PC-3 (cell line): ENCODE data around the gene IL16. TPM values are rescaled to one million over a fixed set of nuclear protein-coding genes. Genes with fewer than 3 reads are reported as not detected.

ENCODE experiments used
- ATAC-seq: fragments of 200-7000 bp; cut with Tn5 transposase; 2 replicates; pipeline ENCODE4 v1.9.1; 2020; ENCODE audit warnings: mild to moderate bottlenecking, moderate library complexity
- BruUV-seq: library from RNA; stranded (reverse); fragments of 400-500 nt; replicated peaks from 2 replicates; lab custom pipeline; 2021; lab: Mats Ljungman, UMichigan
- CTCF ChIA-PET: fragments of 300-600 bp; sonication (Branson Sonifier 250); formaldehyde crosslinking; loops from one replicate; lab custom pipeline; 2022; ENCODE audit warnings: antibody characterized with exemption; lab: Charles Lee
- POLR2A ChIA-PET: fragments of 300-600 bp; sonication (Branson Sonifier 250); formaldehyde crosslinking; loops from one replicate; lab custom pipeline; 2022; ENCODE audit warnings: antibody characterized with exemption; ENCODE audit not compliant: unreplicated experiment; lab: Charles Lee
- DNase-seq: peaks from one replicate; pipeline ENCODE4 v3.0.0-alpha.2; 2015
- H2AFZ ChIP-seq: fragments of 300-600 bp; sonication (generic); 2 replicates; pipeline ENCODE4 v1.6.0; 2016; ENCODE audit warnings: antibody characterized with exemption, low read length
- H3F3A ChIP-seq: fragments of 300-600 bp; sonication (generic); one replicate; pipeline ENCODE4 v1.6.0; 2017; ENCODE audit warnings: antibody characterized with exemption, low read length, control low read depth, mild to moderate bottlenecking; ENCODE audit not compliant: unreplicated experiment
- H3K27ac ChIP-seq: fragments of 300-600 bp; sonication (generic); 2 replicates; pipeline ENCODE4 v1.5.1; 2016; ENCODE audit warnings: mild to moderate bottlenecking, low read length
- H3K27me3 ChIP-seq: fragments of 300-600 bp; sonication (generic); 2 replicates; pipeline ENCODE4 v1.6.1; 2016; ENCODE audit warnings: low read length, mixed read lengths
- H3K36me3 ChIP-seq: fragments of 300-600 bp; sonication (generic); 2 replicates; pipeline ENCODE4 v1.6.1; 2016; ENCODE audit warnings: low read depth, mixed run types, low read length, mixed read lengths
- H3K4me1 ChIP-seq: fragments of 300-600 bp; sonication (generic); 2 replicates; pipeline ENCODE4 v1.5.1; 2016; ENCODE audit warnings: low read length; ENCODE audit not compliant: insufficient read depth
- H3K4me2 ChIP-seq: fragments of 300-600 bp; sonication (generic); 2 replicates; pipeline ENCODE4 v1.6.0; 2016; ENCODE audit warnings: low read length
- H3K4me3 ChIP-seq: fragments of 300-600 bp; sonication (generic); 2 replicates; pipeline ENCODE4 v1.5.1; 2016; ENCODE audit warnings: mild to moderate bottlenecking, low read length, mixed read lengths
- H3K79me2 ChIP-seq: fragments of 300-600 bp; sonication (generic); 2 replicates; pipeline ENCODE4 v1.6.1; 2017; ENCODE audit warnings: low read length, mixed read lengths
- H3K9ac ChIP-seq: fragments of 300-600 bp; sonication (generic); 2 replicates; pipeline ENCODE4 v1.6.0; 2016; ENCODE audit warnings: mild to moderate bottlenecking, low read length
- H3K9me2 ChIP-seq: fragments of 300-600 bp; sonication (generic); replicated peaks from 2 replicates; pipeline ENCODE4 v1.6.1; 2016; ENCODE audit warnings: mixed run types, low read length, mixed read lengths
- H3K9me3 ChIP-seq: fragments of 300-600 bp; sonication (generic); 2 replicates; pipeline ENCODE4 v1.6.1; 2016; ENCODE audit warnings: low read length, mixed read lengths
- H4K20me1 ChIP-seq: fragments of 300-600 bp; sonication (generic); 2 replicates; pipeline ENCODE4 v1.6.1; 2016; ENCODE audit warnings: low read length, mixed read lengths
- CTCF ChIP-seq: fragments of 300-600 bp; sonication (generic); conservative IDR thresholded peaks from 2 replicates; pipeline ENCODE4 v1.5.1; 2017; ENCODE audit warnings: antibody characterized with exemption, low read depth, mild to moderate bottlenecking, low read length
- EZH2 ChIP-seq: fragments of 300-600 bp; sonication (generic); IDR thresholded peaks from one replicate; pipeline ENCODE4 v1.6.1; 2017; ENCODE audit warnings: antibody characterized with exemption, mild to moderate bottlenecking, low read length; ENCODE audit not compliant: unreplicated experiment
- EZH2phosphoT487 ChIP-seq: fragments of 300-600 bp; sonication (generic); IDR thresholded peaks from 2 replicates; pipeline ENCODE4 v1.6.1; 2018; ENCODE audit warnings: mild to moderate bottlenecking, antibody characterized with exemption, low read length, borderline replicate concordance
- intact Hi-C: fragments of 100-400 bp; cut with micrococcal nuclease; formaldehyde crosslinking; loops from 2 replicates; pipeline ENCODE4 v1.9.0; 2023
- total RNA-seq: library from RNA; depleted of rRNA; stranded (reverse); fragments of >200 nt; gene quantifications from 2 replicates; pipeline ENCODE4 v1.2.3, GENCODE V29; 2014

IL16 gene
- total RNA-seq, 1 experiment from 2014 or later: 0.04 TPM

- Histone ChIP-seq H3K9me2 (no peaks in the 10 kb centered on the region), H3K4me1 (peaks cover 7% of the 10 kb centered on the region), H3K79me2 (no peaks in the 10 kb centered on the region), H4K20me1 (no peaks in the 10 kb centered on the region), H3F3A (no peaks in the 10 kb centered on the region), H2AFZ (no peak overlapping the region), H3K27me3 (no peaks in the 10 kb centered on the region), H3K9ac (no peak overlapping the region), H3K27ac (no peak overlapping the region), H3K36me3 (no peaks in the 10 kb centered on the region), H3K4me3 (no peak overlapping the region), H3K4me2 (no peak overlapping the region), H3K9me3 (no peaks in the 10 kb centered on the region)
- DNase-seq (no peak), ATAC-seq (no peak)
- no TSS peak for BruUV-seq
- POLR2A ChIA-PET: interaction anchor here (0.7 kb wide), 1 partner anchor 35 kb away, joined by 3 read pairs; no protein-coding TSS in a partner anchor
- intact Hi-C loops: no loop called here
- TF ChIP-seq CTCF (no peak), EZH2 (no peak), EZH2phosphoT487 (no peak)
- CTCF ChIA-PET: interaction anchor here (0.6 kb wide), 1 partner anchor 63 kb away, joined by 5 read pairs; no protein-coding TSS in a partner anchor
Measured at GRCh38 chr15:81291916-81292522, 95.3 kb downstream of the IL16 start.

- Histone ChIP-seq H4K20me1 (no peaks in the 10 kb centered on the region), H3K9me2 (no peaks in the 10 kb centered on the region), H3K27ac (no peak overlapping the region), H3K79me2 (no peaks in the 10 kb centered on the region), H3K4me3 (no peak overlapping the region), H3K9ac (no peak overlapping the region), H3K27me3 (no peaks in the 10 kb centered on the region), H3K4me2 (no peak overlapping the region), H3F3A (no peaks in the 10 kb centered on the region), H3K9me3 (no peaks in the 10 kb centered on the region), H2AFZ (no peak overlapping the region), H3K4me1 (peaks cover 10% of the 10 kb centered on the region), H3K36me3 (no peaks in the 10 kb centered on the region)
- ChIA-PET POLR2A (interaction anchor here (0.7 kb wide), 1 partner anchor 34 kb away, joined by 3 read pairs; no protein-coding TSS in a partner anchor), CTCF (no interaction called here)
- ATAC-seq: no peak
- BruUV-seq: no TSS peak
- TF ChIP-seq EZH2phosphoT487: no peak
- no peak for TF ChIP-seq EZH2
- no peak for TF ChIP-seq CTCF
- intact Hi-C loops: no loop called here
- no peak for DNase-seq
Measured at GRCh38 chr15:81292523-81293001, 95.9 kb downstream of the IL16 start.
